ENCODE data around the gene LAMC1. TPM values are rescaled to one million over a fixed set of nuclear protein-coding genes. Genes with fewer than 3 reads are reported as not detected.

Gene LAMC1
- total and polyA plus RNA-seq, 4 donors: 20.8 to 247 (median 154) TPM

GRCh38 chr1:183125279-183125999 is 102.2 kb downstream of the LAMC1 start:
- ATAC-seq (ENCODE audit: low FRiP score) (no peak), DNase-seq (no peak)
- no peak overlapping the region for H3K4me3 ChIP-seq (ENCODE audit: low read length in 2 of 2)
- intact Hi-C loops (cut with DNase I): loop anchor here in 1 of 2 donors (10.0 kb wide), 1 partner anchor 261 kb away; no protein-coding TSS in a partner anchor
- no peaks in the 10 kb centered on the region for H3K9me3 ChIP-seq (ENCODE audit: control insufficient read depth, low read length)
- 91% methylated on average over 5 of the region's 5 CpGs for WGBS, 2 donors
- H3K27ac ChIP-seq (ENCODE audit: low read depth in 1 of 2, low read length in 2 of 2): no peak overlapping the region
- H3K27me3 ChIP-seq (ENCODE audit: control insufficient read depth in 1 of 2, insufficient read depth in 2 of 2, low read length in 1 of 2): no peaks in the 10 kb centered on the region
- no peaks in the 10 kb centered on the region for H3K4me1 ChIP-seq (ENCODE audit: control insufficient read depth in 1 of 2, insufficient read depth in 2 of 2, low read length in 2 of 2)
- peaks cover 9 to 16% of the 10 kb centered on the region in 2 donors for H3K36me3 ChIP-seq (ENCODE audit: control insufficient read depth in 1 of 2, insufficient read depth in 2 of 2, low read length in 1 of 2)

GRCh38 chr1:183126000-183126366 is 102.8 kb downstream of the LAMC1 start:
- no peak overlapping the region for H3K27ac ChIP-seq (ENCODE audit: low read depth in 1 of 2, low read length in 2 of 2)
- ATAC-seq (ENCODE audit: low FRiP score) (no peak), DNase-seq (no peak)
- no peaks in the 10 kb centered on the region for H3K27me3 ChIP-seq (ENCODE audit: control insufficient read depth in 1 of 2, insufficient read depth in 2 of 2, low read length in 1 of 2)
- peaks cover 9 to 16% of the 10 kb centered on the region in 2 donors for H3K36me3 ChIP-seq (ENCODE audit: control insufficient read depth in 1 of 2, insufficient read depth in 2 of 2, low read length in 1 of 2)
- intact Hi-C loops (cut with DNase I): loop anchor here in 1 of 2 donors (10.0 kb wide), 1 partner anchor 261 kb away; no protein-coding TSS in a partner anchor
- H3K4me3 ChIP-seq (ENCODE audit: low read length in 2 of 2): no peak overlapping the region
- 89 to 90% methylated on average over 5 of the region's 5 CpGs for WGBS, 2 donors
- no peaks in the 10 kb centered on the region for H3K9me3 ChIP-seq (ENCODE audit: control insufficient read depth, low read length)
- no peaks in the 10 kb centered on the region for H3K4me1 ChIP-seq (ENCODE audit: control insufficient read depth in 1 of 2, insufficient read depth in 2 of 2, low read length in 2 of 2)

- intact Hi-C loops (cut with DNase I): loop anchor here in 1 of 2 donors (10.0 kb wide), 1 partner anchor 262 kb away; no protein-coding TSS in a partner anchor
- Histone ChIP-seq H3K4me3 (ENCODE audit: low read length in 2 of 2) (no peak overlapping the region), H3K27me3 (ENCODE audit: control insufficient read depth in 1 of 2, insufficient read depth in 2 of 2, low read length in 1 of 2) (no peaks in the 10 kb centered on the region), H3K9me3 (ENCODE audit: control insufficient read depth, low read length) (no peaks in the 10 kb centered on the region), H3K36me3 (ENCODE audit: control insufficient read depth in 1 of 2, insufficient read depth in 2 of 2, low read length in 1 of 2) (peaks cover 9 to 16% of the 10 kb centered on the region in 2 donors), H3K27ac (ENCODE audit: low read depth in 1 of 2, low read length in 2 of 2) (no peak overlapping the region), H3K4me1 (ENCODE audit: control insufficient read depth in 1 of 2, insufficient read depth in 2 of 2, low read length in 2 of 2) (no peaks in the 10 kb centered on the region)
- 68 to 72% methylated on average over 1 of the region's 1 CpG for WGBS, 2 donors
- ATAC-seq (ENCODE audit: low FRiP score): no peak
- DNase-seq: no peak
These were observed 103.3 kb downstream of the LAMC1 start for GRCh38 chr1:183126528-183126927.

GRCh38 chr1:183129921-183130690 is 106.9 kb downstream of the LAMC1 start:
- Histone ChIP-seq H3K27ac (ENCODE audit: low read depth in 1 of 2, low read length in 2 of 2) (no peak overlapping the region), H3K4me1 (ENCODE audit: control insufficient read depth in 1 of 2, insufficient read depth in 2 of 2, low read length in 2 of 2) (no peaks in the 10 kb centered on the region), H3K4me3 (ENCODE audit: low read length in 2 of 2) (no peak overlapping the region), H3K27me3 (ENCODE audit: control insufficient read depth in 1 of 2, insufficient read depth in 2 of 2, low read length in 1 of 2) (no peaks in the 10 kb centered on the region), H3K36me3 (ENCODE audit: control insufficient read depth in 1 of 2, insufficient read depth in 2 of 2, low read length in 1 of 2) (peaks cover 12 to 17% of the 10 kb centered on the region in 2 donors), H3K9me3 (ENCODE audit: control insufficient read depth, low read length) (no peaks in the 10 kb centered on the region)
- intact Hi-C loops (cut with DNase I): loop anchor here (10.0 kb wide), 3 partner anchors 105 to 275 kb away; no protein-coding TSS in a partner anchor
- WGBS, 2 donors: 78% methylated on average over 15 of the region's 15 CpGs
- DNase-seq (no peak), ATAC-seq (ENCODE audit: low FRiP score) (no peak)

GRCh38 chr1:183131166-183131565 is 107.9 kb downstream of the LAMC1 start:
- Histone ChIP-seq H3K36me3 (ENCODE audit: control insufficient read depth in 1 of 2, insufficient read depth in 2 of 2, low read length in 1 of 2) (peaks cover 15 to 16% of the 10 kb centered on the region in 2 donors), H3K27me3 (ENCODE audit: control insufficient read depth in 1 of 2, insufficient read depth in 2 of 2, low read length in 1 of 2) (no peaks in the 10 kb centered on the region), H3K4me1 (ENCODE audit: control insufficient read depth in 1 of 2, insufficient read depth in 2 of 2, low read length in 2 of 2) (no peaks in the 10 kb centered on the region), H3K27ac (ENCODE audit: low read depth in 1 of 2, low read length in 2 of 2) (no peak overlapping the region), H3K4me3 (ENCODE audit: low read length in 2 of 2) (no peak overlapping the region), H3K9me3 (ENCODE audit: control insufficient read depth, low read length) (no peaks in the 10 kb centered on the region)
- no peak for DNase-seq
- WGBS, 2 donors: 28 to 39% methylated on average over 2 of the region's 2 CpGs
- no peak for ATAC-seq (ENCODE audit: low FRiP score)
- intact Hi-C loops (cut with DNase I): loop anchor here in 1 of 2 donors (10.0 kb wide), 2 partner anchors 104 to 276 kb away; no protein-coding TSS in a partner anchor

GRCh38 chr1:183135336-183135735 is 112.1 kb downstream of the LAMC1 start:
- H3K27me3 ChIP-seq (ENCODE audit: control insufficient read depth in 1 of 2, insufficient read depth in 2 of 2, low read length in 1 of 2): no peaks in the 10 kb centered on the region
- H3K4me3 ChIP-seq (ENCODE audit: low read length in 2 of 2): no peak overlapping the region
- no peaks in the 10 kb centered on the region for H3K9me3 ChIP-seq (ENCODE audit: control insufficient read depth, low read length)
- 64 to 68% methylated on average over 2 of the region's 2 CpGs for WGBS, 2 donors
- peaks cover 12% of the 10 kb centered on the region in 2 donors for H3K36me3 ChIP-seq (ENCODE audit: control insufficient read depth in 1 of 2, insufficient read depth in 2 of 2, low read length in 1 of 2)
- intact Hi-C loops (cut with DNase I): loop anchor here in 1 of 2 donors (10.0 kb wide), 2 partner anchors 99 to 281 kb away; no protein-coding TSS in a partner anchor
- H3K27ac ChIP-seq (ENCODE audit: low read depth in 1 of 2, low read length in 2 of 2): no peak overlapping the region
- H3K4me1 ChIP-seq (ENCODE audit: control insufficient read depth in 1 of 2, insufficient read depth in 2 of 2, low read length in 2 of 2): no peaks in the 10 kb centered on the region
- ATAC-seq (ENCODE audit: low FRiP score) (no peak), DNase-seq (no peak)

- no peak for DNase-seq
- no peak overlapping the region for H3K27ac ChIP-seq (ENCODE audit: low read depth in 1 of 2, low read length in 2 of 2)
- peaks cover 15 to 19% of the 10 kb centered on the region in 2 donors for H3K36me3 ChIP-seq (ENCODE audit: control insufficient read depth in 1 of 2, insufficient read depth in 2 of 2, low read length in 1 of 2)
- 51 to 56% methylated on average over 3 of the region's 3 CpGs for WGBS, 2 donors
- ATAC-seq (ENCODE audit: low FRiP score): no peak
- no peaks in the 10 kb centered on the region for H3K9me3 ChIP-seq (ENCODE audit: control insufficient read depth, low read length)
- no peaks in the 10 kb centered on the region for H3K4me1 ChIP-seq (ENCODE audit: control insufficient read depth in 1 of 2, insufficient read depth in 2 of 2, low read length in 2 of 2)
- H3K4me3 ChIP-seq (ENCODE audit: low read length in 2 of 2): no peak overlapping the region
- no peaks in the 10 kb centered on the region for H3K27me3 ChIP-seq (ENCODE audit: control insufficient read depth in 1 of 2, insufficient read depth in 2 of 2, low read length in 1 of 2)
- intact Hi-C loops (cut with DNase I): loop anchor here in 1 of 2 donors (10.0 kb wide), 2 partner anchors 97 to 283 kb away; no protein-coding TSS in a partner anchor
These were observed 114.6 kb downstream of the LAMC1 start for GRCh38 chr1:183137782-183138181.

- Histone ChIP-seq H3K4me3 (ENCODE audit: low read length in 2 of 2) (no peak overlapping the region), H3K27me3 (ENCODE audit: control insufficient read depth in 1 of 2, insufficient read depth in 2 of 2, low read length in 1 of 2) (no peaks in the 10 kb centered on the region), H3K27ac (ENCODE audit: low read depth in 1 of 2, low read length in 2 of 2) (no peak overlapping the region), H3K4me1 (ENCODE audit: control insufficient read depth in 1 of 2, insufficient read depth in 2 of 2, low read length in 2 of 2) (no peaks in the 10 kb centered on the region), H3K9me3 (ENCODE audit: control insufficient read depth, low read length) (no peaks in the 10 kb centered on the region), H3K36me3 (ENCODE audit: control insufficient read depth in 1 of 2, insufficient read depth in 2 of 2, low read length in 1 of 2) (peaks cover 14 to 18% of the 10 kb centered on the region in 2 donors)
- intact Hi-C loops (cut with DNase I): loop anchor here in 1 of 2 donors (10.0 kb wide), 2 partner anchors 96 to 284 kb away; no protein-coding TSS in a partner anchor
- WGBS, 2 donors: 68 to 73% methylated on average over 4 of the region's 4 CpGs
- DNase-seq (no peak), ATAC-seq (ENCODE audit: low FRiP score) (no peak)
These were observed 115.1 kb downstream of the LAMC1 start for GRCh38 chr1:183138301-183138700.
